Measurements from ENCODE around the gene SINHCAF. TPM values are rescaled to one million over a fixed set of nuclear protein-coding genes. Genes with fewer than 3 reads are reported as not detected.
A peak's percentile ranks its signal among the peaks of the same experiment; 100 is the strongest.

Gene SINHCAF
- total RNA-seq, 1 donor from 2014 or later = 154 TPM

- H3K36me3 Mint-ChIP-seq = peaks cover 4% of the 10 kb centered on the region
- H3K9me3 Mint-ChIP-seq = peaks cover 4% of the 10 kb centered on the region
- peak overlapping the region; percentile 95 for H3K27ac Mint-ChIP-seq
- H3K27me3 Mint-ChIP-seq = no peaks in the 10 kb centered on the region
- peaks cover 28% of the 10 kb centered on the region for H3K4me1 Mint-ChIP-seq (ENCODE audit: unreplicated experiment)
- no peak for DNase-seq (ENCODE audit: extremely low spot score, unreplicated experiment)
- H3K4me3 Mint-ChIP-seq = peak overlapping the region; percentile 75
- no peak for TF ChIP-seq CTCF (conservative IDR thresholded peaks at IDR 0.05)
Observed at GRCh38 chr12:31368666-31369361, 42.9 kb upstream of the SINHCAF start.

GRCh38 chr12:31366104-31366621 is 40.2 kb upstream of the SINHCAF start:
- peaks cover 2% of the 10 kb centered on the region for H3K9me3 Mint-ChIP-seq
- TF ChIP-seq CTCF (conservative IDR thresholded peaks at IDR 0.05) = no peak
- no peak overlapping the region for H3K4me3 Mint-ChIP-seq
- H3K36me3 Mint-ChIP-seq = peaks cover 2% of the 10 kb centered on the region
- no peak for DNase-seq (ENCODE audit: extremely low spot score, unreplicated experiment)
- peaks cover 3% of the 10 kb centered on the region for H3K27me3 Mint-ChIP-seq
- peaks cover 44% of the 10 kb centered on the region for H3K4me1 Mint-ChIP-seq (ENCODE audit: unreplicated experiment)
- no peak overlapping the region for H3K27ac Mint-ChIP-seq

- no peak overlapping the region for H3K27ac Mint-ChIP-seq
- no peaks in the 10 kb centered on the region for H3K36me3 Mint-ChIP-seq
- TF ChIP-seq CTCF (conservative IDR thresholded peaks at IDR 0.05) = no peak
- no peak for DNase-seq (ENCODE audit: extremely low spot score, unreplicated experiment)
- H3K4me3 Mint-ChIP-seq = no peak overlapping the region
- H3K4me1 Mint-ChIP-seq (ENCODE audit: unreplicated experiment) = peaks cover 22% of the 10 kb centered on the region
- peaks cover 3% of the 10 kb centered on the region for H3K27me3 Mint-ChIP-seq
- H3K9me3 Mint-ChIP-seq = no peaks in the 10 kb centered on the region
Observed at GRCh38 chr12:31363831-31364230, 37.9 kb upstream of the SINHCAF start.

GRCh38 chr12:31363416-31363809 is 37.5 kb upstream of the SINHCAF start:
- Mint-ChIP-seq H3K27me3 (peaks cover 3% of the 10 kb centered on the region), H3K4me1 (ENCODE audit: unreplicated experiment) (peaks cover 18% of the 10 kb centered on the region), H3K36me3 (no peaks in the 10 kb centered on the region), H3K9me3 (no peaks in the 10 kb centered on the region), H3K4me3 (peak overlapping the region; percentile 72), H3K27ac (peak overlapping the region; percentile 87)
- no peak for TF ChIP-seq CTCF (conservative IDR thresholded peaks at IDR 0.05)
- no peak for DNase-seq (ENCODE audit: extremely low spot score, unreplicated experiment)

- H3K27ac Mint-ChIP-seq = peak overlapping the region; percentile 87
Observed at GRCh38 chr12:31362759-31363415, 36.9 kb upstream of the SINHCAF start.

More at GRCh38 chr12:31362759-31363415, 36.9 kb upstream of the SINHCAF start:
- peaks cover 18% of the 10 kb centered on the region for H3K4me1 Mint-ChIP-seq (ENCODE audit: unreplicated experiment)
- no peak for DNase-seq (ENCODE audit: extremely low spot score, unreplicated experiment)
- peaks cover 3% of the 10 kb centered on the region for H3K27me3 Mint-ChIP-seq
- no peak for TF ChIP-seq CTCF (conservative IDR thresholded peaks at IDR 0.05)
- H3K36me3 Mint-ChIP-seq = no peaks in the 10 kb centered on the region
- peak overlapping the region; percentile 72 for H3K4me3 Mint-ChIP-seq
- H3K9me3 Mint-ChIP-seq = no peaks in the 10 kb centered on the region

Measured in type B pancreatic cell (in vitro differentiated cells).